Activated naive CD4-positive, alpha-beta T cell treated with anti-CD3 and anti-CD28 coated beads for 36 hours (primary cell): ENCODE data around the gene GJD2. TPM values are rescaled to one million over a fixed set of nuclear protein-coding genes. Genes with fewer than 3 reads are reported as not detected.

Experiments
- CTCF ChIA-PET: fragments of 350-600 bp; sonication (Branson Sonifier 250); formaldehyde crosslinking; loops from one replicate; lab custom pipeline; 2021; ENCODE audit warnings: antibody characterized with exemption; lab: Charles Lee
- DNase-seq: peaks from one replicate; pipeline ENCODE4 v3.0.0-alpha.2; 2020
- H3K27ac Mint-ChIP-seq: one replicate; pipeline ENCODE4 v1.8.0; 2021; ENCODE audit warnings: mild to moderate bottlenecking, mixed read lengths
- H3K27me3 Mint-ChIP-seq: one replicate; pipeline ENCODE4 v1.8.0; 2021; ENCODE audit warnings: low read depth, mixed read lengths
- H3K36me3 Mint-ChIP-seq: one replicate; pipeline ENCODE4 v1.8.0; 2021; ENCODE audit warnings: low read depth, mixed read lengths
- H3K4me1 Mint-ChIP-seq: one replicate; pipeline ENCODE4 v1.8.0; 2021; ENCODE audit warnings: low read depth, mixed read lengths
- H3K4me3 Mint-ChIP-seq: one replicate; pipeline ENCODE4 v1.8.0; 2021; ENCODE audit warnings: mild to moderate bottlenecking, moderate library complexity, mixed read lengths
- H3K9me3 Mint-ChIP-seq: one replicate; pipeline ENCODE4 v1.8.0; 2021; ENCODE audit warnings: mixed read lengths
- intact Hi-C: fragments of 100-400 bp; cut with micrococcal nuclease; formaldehyde crosslinking; loops from one replicate; pipeline ENCODE4 v1.15.1; 2023
- total RNA-seq, 2 experiments: library from RNA; stranded (reverse); gene quantifications; one replicate each; pipeline ENCODE4 v1.2.3, GENCODE V29; 2021

Gene GJD2
- total RNA-seq = not detected

- CTCF ChIA-PET = no interaction called here
- Mint-ChIP-seq H3K9me3 (no peaks in the 10 kb centered on the region), H3K27ac (no peak within 1 kb of the TSS), H3K27me3 (peaks cover 48% of the 10 kb centered on the region), H3K36me3 (no peaks in the 10 kb centered on the region), H3K4me1 (peaks cover 3% of the 10 kb centered on the region), H3K4me3 (no peak within 1 kb of the TSS)
- intact Hi-C loops = no loop called here
- DNase-seq = no peak
These were observed at the start of gene GJD2 for GRCh38 chr15:34754674-34755418. TSS of gene GJD2 (minus strand) at chr15:34754998. CDS start at chr15:34754488, 510 bp downstream.

- intact Hi-C loops = no loop called here
- DNase-seq = no peak
- CTCF ChIA-PET = no interaction called here
- Mint-ChIP-seq H3K4me1 (no peaks in the 10 kb centered on the region), H3K27ac (no peak overlapping the region), H3K36me3 (no peaks in the 10 kb centered on the region), H3K4me3 (no peak overlapping the region), H3K27me3 (peaks cover 23% of the 10 kb centered on the region), H3K9me3 (peaks cover 5% of the 10 kb centered on the region)
These were observed 49.3 kb upstream of the GJD2 start for GRCh38 chr15:34804113-34804512.

DNA sequence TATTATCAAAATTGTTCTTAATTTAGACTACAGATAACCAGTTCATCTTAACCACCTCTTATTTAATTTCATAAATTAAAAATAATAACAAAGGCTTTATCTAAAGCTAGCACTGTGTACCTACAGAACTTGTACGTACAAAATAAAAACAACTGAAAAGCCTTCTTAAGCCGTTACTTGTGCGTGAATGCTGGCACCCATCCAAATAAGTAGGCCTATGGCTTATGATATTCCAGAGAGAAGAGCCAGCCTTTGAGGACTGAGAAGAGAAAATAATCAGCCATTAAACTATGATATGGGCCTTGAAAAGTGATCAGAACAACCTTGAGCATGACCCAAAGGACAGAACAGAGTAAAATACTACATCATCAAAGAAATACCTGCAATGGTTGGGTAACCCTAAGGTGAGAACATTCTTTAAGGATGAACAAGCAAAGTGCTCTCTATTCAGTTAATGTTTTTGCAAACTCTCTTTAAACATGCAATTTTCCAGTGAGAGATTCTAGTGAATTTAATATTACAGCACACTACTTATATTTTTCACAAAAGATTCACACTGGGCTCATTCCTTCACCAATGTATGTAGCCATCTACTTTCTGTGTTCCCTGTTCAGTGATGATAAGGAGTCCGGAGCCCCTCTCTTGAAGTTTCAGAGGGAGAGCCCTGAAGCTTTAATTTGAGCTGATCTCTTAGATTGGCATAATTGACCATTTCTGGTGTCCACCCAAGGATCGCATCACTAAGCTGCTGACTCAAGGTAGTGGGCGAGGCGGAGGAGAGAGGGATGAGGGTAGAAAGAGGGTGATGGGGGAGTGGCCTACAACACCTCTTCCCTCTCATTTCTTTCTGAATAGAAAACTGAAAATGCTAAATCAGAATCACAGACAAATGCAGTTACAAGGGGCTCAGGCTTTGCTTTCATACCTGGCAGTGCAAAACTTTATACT is 48.3 kb upstream of the GJD2 start:
- intact Hi-C loops = no loop called here
- no peaks in the 10 kb centered on the region for H3K4me1 Mint-ChIP-seq
- peaks cover 27% of the 10 kb centered on the region for H3K27me3 Mint-ChIP-seq
- H3K9me3 Mint-ChIP-seq = peaks cover 5% of the 10 kb centered on the region
- H3K27ac Mint-ChIP-seq = no peak overlapping the region
- no peaks in the 10 kb centered on the region for H3K36me3 Mint-ChIP-seq
- CTCF ChIA-PET = no interaction called here
- no peak overlapping the region for H3K4me3 Mint-ChIP-seq
- no peak for DNase-seq

- Mint-ChIP-seq H3K36me3 (no peaks in the 10 kb centered on the region), H3K9me3 (peaks cover 5% of the 10 kb centered on the region)
These were observed 47.6 kb upstream of the GJD2 start for GRCh38 chr15:34802371-34802770.

GRCh38 chr15:34799149-34800101 is 44.6 kb upstream of the GJD2 start:
- Mint-ChIP-seq H3K4me3 (no peak overlapping the region), H3K36me3 (no peaks in the 10 kb centered on the region), H3K27ac (no peak overlapping the region), H3K27me3 (peaks cover 46% of the 10 kb centered on the region), H3K4me1 (peaks cover 2% of the 10 kb centered on the region), H3K9me3 (no peaks in the 10 kb centered on the region)
- no peak for DNase-seq
- intact Hi-C loops = no loop called here
- CTCF ChIA-PET = no interaction called here

More at GRCh38 chr15:34802371-34802770, 47.6 kb upstream of the GJD2 start:
- no peak for DNase-seq
- CTCF ChIA-PET = no interaction called here
- intact Hi-C loops = no loop called here
- Mint-ChIP-seq H3K4me1 (no peaks in the 10 kb centered on the region), H3K27ac (no peak overlapping the region), H3K27me3 (peaks cover 30% of the 10 kb centered on the region), H3K4me3 (no peak overlapping the region)

GRCh38 chr15:34796847-34797435 is 42.1 kb upstream of the GJD2 start:
- Mint-ChIP-seq H3K4me3 (no peak overlapping the region), H3K4me1 (peaks cover 2% of the 10 kb centered on the region), H3K9me3 (no peaks in the 10 kb centered on the region), H3K27me3 (peaks cover 61% of the 10 kb centered on the region), H3K36me3 (no peaks in the 10 kb centered on the region), H3K27ac (no peak overlapping the region)
- CTCF ChIA-PET = no interaction called here
- intact Hi-C loops = no loop called here
- no peak for DNase-seq

GRCh38 chr15:34795267-34796081 is 40.7 kb upstream of the GJD2 start, which contains the start of gene ACTC1:
TSS of gene ACTC1 (minus strand) at chr15:34795549. CDS start at chr15:34794808, 741 bp downstream.
- Mint-ChIP-seq H3K27ac (no peak within 1 kb of the TSS), H3K4me1 (peaks cover 2% of the 10 kb centered on the region), H3K9me3 (no peaks in the 10 kb centered on the region), H3K27me3 (peaks cover 64% of the 10 kb centered on the region), H3K36me3 (no peaks in the 10 kb centered on the region), H3K4me3 (no peak within 1 kb of the TSS)
- intact Hi-C loops = no loop called here
- CTCF ChIA-PET = no interaction called here
- no peak for DNase-seq

DNA sequence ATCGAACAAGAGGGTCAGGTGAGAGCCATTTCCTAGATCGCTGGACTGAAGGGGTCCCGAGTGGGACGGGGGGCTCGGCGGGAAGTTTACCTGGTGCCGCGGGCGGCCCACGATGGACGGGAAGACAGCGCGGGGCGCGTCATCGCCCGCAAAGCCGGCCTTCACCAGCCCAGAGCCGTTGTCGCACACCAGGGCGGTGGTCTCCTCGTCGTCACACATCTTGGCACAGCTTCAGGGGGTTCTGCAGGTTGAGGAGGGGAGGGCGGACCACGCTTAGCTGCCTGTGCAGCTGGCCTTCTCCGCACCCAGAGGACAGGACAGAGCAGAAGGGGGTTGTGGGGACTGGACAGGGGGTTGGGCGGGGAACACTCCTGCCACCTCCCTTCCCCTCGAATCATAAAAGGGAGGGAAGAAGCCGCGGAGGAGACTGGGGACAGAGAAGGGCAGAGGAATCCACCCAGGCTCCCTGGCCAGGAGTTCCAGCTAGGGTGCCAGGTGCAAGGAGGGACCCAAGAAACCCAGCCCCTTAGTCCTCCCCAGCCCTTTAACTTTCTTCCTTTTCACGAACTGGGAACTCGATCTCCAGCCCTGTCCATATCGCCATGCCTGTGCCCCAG is 39.9 kb upstream of the GJD2 start:
- DNase-seq = no peak
- intact Hi-C loops = no loop called here
- H3K36me3 Mint-ChIP-seq = no peaks in the 10 kb centered on the region

DNA sequence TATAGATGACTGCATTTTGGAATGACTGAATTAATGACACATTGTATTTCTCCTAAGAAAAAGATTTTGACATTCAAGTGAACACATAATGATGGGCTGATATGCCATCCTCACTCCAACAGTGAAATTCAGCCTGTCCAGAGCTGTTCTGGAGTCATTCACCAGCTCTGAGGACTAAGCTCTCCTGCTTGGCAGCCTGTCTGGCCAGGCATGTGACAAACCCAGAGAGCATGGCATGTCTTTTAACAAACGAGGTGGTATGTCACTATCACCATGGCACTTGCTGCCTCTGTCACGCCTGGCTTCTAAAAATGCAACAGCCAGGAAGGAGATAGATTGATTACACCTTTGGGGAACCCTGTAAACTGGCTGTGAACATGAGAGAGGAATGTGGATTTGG is 39.1 kb upstream of the GJD2 start:
- H3K9me3 Mint-ChIP-seq = no peaks in the 10 kb centered on the region
- peaks cover 2% of the 10 kb centered on the region for H3K4me1 Mint-ChIP-seq
- CTCF ChIA-PET = no interaction called here
- peaks cover 64% of the 10 kb centered on the region for H3K27me3 Mint-ChIP-seq
- no peaks in the 10 kb centered on the region for H3K36me3 Mint-ChIP-seq
- intact Hi-C loops = no loop called here
- no peak overlapping the region for H3K4me3 Mint-ChIP-seq
- H3K27ac Mint-ChIP-seq = no peak overlapping the region
- no peak for DNase-seq

More for the DNA sequence above, 39.9 kb upstream of the GJD2 start:
- H3K4me1 Mint-ChIP-seq = peaks cover 2% of the 10 kb centered on the region
- no peak overlapping the region for H3K4me3 Mint-ChIP-seq
- H3K9me3 Mint-ChIP-seq = no peaks in the 10 kb centered on the region
- CTCF ChIA-PET = no interaction called here
- no peak overlapping the region for H3K27ac Mint-ChIP-seq
- peaks cover 64% of the 10 kb centered on the region for H3K27me3 Mint-ChIP-seq

DNA sequence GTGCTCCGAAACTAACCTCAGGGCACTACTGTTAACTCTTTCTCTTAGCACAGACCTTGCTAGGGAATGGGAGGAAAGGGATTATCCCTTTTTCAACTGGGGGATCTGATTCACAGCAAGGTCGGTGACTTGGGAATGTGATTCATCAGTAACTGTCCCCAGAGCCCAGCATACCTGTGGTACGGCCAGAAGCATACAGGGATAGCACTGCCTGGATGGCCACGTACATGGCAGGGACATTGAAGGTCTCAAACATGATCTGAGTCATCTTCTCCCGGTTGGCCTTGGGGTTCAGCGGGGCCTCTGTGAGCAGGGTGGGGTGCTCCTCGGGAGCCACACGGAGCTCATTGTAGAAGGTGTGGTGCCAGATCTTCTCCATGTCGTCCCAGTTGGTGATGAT is 38.3 kb upstream of the GJD2 start:
- intact Hi-C loops = no loop called here
- Mint-ChIP-seq H3K27me3 (peaks cover 62% of the 10 kb centered on the region), H3K36me3 (no peaks in the 10 kb centered on the region), H3K27ac (no peak overlapping the region), H3K9me3 (no peaks in the 10 kb centered on the region), H3K4me3 (no peak overlapping the region), H3K4me1 (peaks cover 2% of the 10 kb centered on the region)
- no peak for DNase-seq
- CTCF ChIA-PET = no interaction called here

DNA sequence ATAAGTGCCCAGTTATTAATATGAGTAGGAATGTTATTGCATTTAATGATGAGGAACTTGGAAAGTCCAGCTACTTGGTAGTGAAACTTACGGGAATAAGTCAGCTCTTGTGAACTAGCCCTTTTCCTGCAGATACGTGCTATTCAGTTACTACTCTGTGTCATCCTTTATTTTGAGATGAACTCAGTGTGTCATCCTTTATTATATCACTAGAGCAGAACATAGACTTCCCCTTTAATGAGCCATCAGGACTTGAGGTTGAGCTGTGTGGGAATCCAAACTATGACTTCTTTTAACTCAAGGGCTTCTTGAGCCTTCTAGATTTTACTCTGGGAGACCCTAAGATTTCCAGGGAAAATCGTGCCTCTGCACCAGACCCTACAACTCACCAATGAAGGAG is 36.9 kb upstream of the GJD2 start:
- intact Hi-C loops = no loop called here
- no peak for DNase-seq
- no peaks in the 10 kb centered on the region for H3K9me3 Mint-ChIP-seq
- H3K4me3 Mint-ChIP-seq = no peak overlapping the region
- peaks cover 55% of the 10 kb centered on the region for H3K27me3 Mint-ChIP-seq
- CTCF ChIA-PET = no interaction called here
- H3K4me1 Mint-ChIP-seq = peaks cover 2% of the 10 kb centered on the region
- no peaks in the 10 kb centered on the region for H3K36me3 Mint-ChIP-seq
- no peak overlapping the region for H3K27ac Mint-ChIP-seq
